ENCODE data around the gene C2orf81.
A peak's percentile ranks its signal among the peaks of the same experiment; 100 is the strongest.

C2orf81 gene

DNA sequence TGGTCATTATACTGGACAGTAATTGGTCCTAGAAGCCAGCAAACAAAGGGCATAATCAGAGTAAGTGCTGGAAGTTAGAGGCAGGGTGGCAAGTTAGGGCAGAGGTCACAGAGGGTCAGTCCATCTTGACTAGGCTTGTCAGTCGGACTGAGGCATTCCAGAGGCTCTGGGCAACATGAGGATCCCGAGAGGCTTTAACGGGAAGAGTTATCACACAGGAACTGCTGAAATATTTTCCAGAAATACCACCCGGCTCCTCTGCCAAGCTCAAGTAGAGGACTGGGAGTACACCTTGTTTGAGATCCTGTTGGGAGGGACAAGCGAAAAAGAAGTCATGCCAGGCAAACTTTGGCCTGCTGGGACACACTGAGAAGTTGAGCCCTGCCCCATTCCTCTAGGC is 13.7 kb downstream of the C2orf81 start:
- 92 to 94% methylated on average over 5 of the region's 5 CpGs for WGBS, 2 experiments (ENCODE audit: insufficient coverage in 2 of 2)
- Histone ChIP-seq H3K4me3 (ENCODE audit: extremely low read depth, insufficient read depth, low read length, poor library complexity, severe bottlenecking) (no peak overlapping the region), H3K9me3 (ENCODE audit: control insufficient read depth, low read length) (no peaks in the 10 kb centered on the region), H3K27ac (ENCODE audit: low read depth, low read length, severe bottlenecking) (no peak overlapping the region), H3K36me3 (ENCODE audit: control insufficient read depth, insufficient read depth, low read length) (no peaks in the 10 kb centered on the region), H3K4me1 (ENCODE audit: control insufficient read depth, insufficient read depth, low read length, poor library complexity, severe bottlenecking) (no peaks in the 10 kb centered on the region)

- Histone ChIP-seq H3K4me3 (ENCODE audit: extremely low read depth, insufficient read depth, low read length, poor library complexity, severe bottlenecking) (no peak overlapping the region), H3K36me3 (ENCODE audit: control insufficient read depth, insufficient read depth, low read length) (no peaks in the 10 kb centered on the region), H3K9me3 (ENCODE audit: control insufficient read depth, low read length) (no peaks in the 10 kb centered on the region), H3K27ac (ENCODE audit: low read depth, low read length, severe bottlenecking) (no peak overlapping the region), H3K4me1 (ENCODE audit: control insufficient read depth, insufficient read depth, low read length, poor library complexity, severe bottlenecking) (no peaks in the 10 kb centered on the region)
These were observed 15.4 kb downstream of the C2orf81 start for GRCh38 chr2:74406035-74406434.

- H3K27ac ChIP-seq (ENCODE audit: low read depth, low read length, severe bottlenecking), result no peak overlapping the region
- no peaks in the 10 kb centered on the region for H3K36me3 ChIP-seq (ENCODE audit: control insufficient read depth, insufficient read depth, low read length)
- no peaks in the 10 kb centered on the region for H3K9me3 ChIP-seq (ENCODE audit: control insufficient read depth, low read length)
- no peaks in the 10 kb centered on the region for H3K4me1 ChIP-seq (ENCODE audit: control insufficient read depth, insufficient read depth, low read length, poor library complexity, severe bottlenecking)
- 50% methylated on average over 1 of the region's 2 CpGs; no CpG with 5 or more reads in 1 of the 2 experiments for WGBS, 2 experiments (ENCODE audit: insufficient coverage in 2 of 2)
- no peak overlapping the region for H3K4me3 ChIP-seq (ENCODE audit: extremely low read depth, insufficient read depth, low read length, poor library complexity, severe bottlenecking)
These were observed 19.5 kb downstream of the C2orf81 start for GRCh38 chr2:74401891-74402290.

DNA sequence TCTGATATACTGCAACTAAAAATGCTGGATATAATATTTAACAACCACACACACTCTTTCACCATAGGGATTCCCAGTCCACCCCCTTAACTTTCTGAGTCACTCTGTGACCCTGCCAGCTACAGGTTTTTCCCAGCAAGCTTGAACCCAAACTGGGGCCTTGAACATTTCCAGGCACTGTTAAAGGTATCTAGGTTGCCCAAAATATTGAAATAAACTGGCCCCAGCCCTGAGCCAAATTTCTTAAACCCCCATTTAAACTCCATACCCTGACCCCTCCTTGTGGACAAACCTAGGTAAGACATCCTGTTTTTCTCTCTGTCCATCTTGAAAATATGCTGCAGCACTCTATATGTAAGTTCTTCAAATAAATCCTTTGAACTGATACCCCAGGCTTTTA is 21.6 kb downstream of the C2orf81 start:
- H3K4me3 ChIP-seq (ENCODE audit: extremely low read depth, insufficient read depth, low read length, poor library complexity, severe bottlenecking), result no peak overlapping the region
- no peaks in the 10 kb centered on the region for H3K4me1 ChIP-seq (ENCODE audit: control insufficient read depth, insufficient read depth, low read length, poor library complexity, severe bottlenecking)
- no peak overlapping the region for H3K27ac ChIP-seq (ENCODE audit: low read depth, low read length, severe bottlenecking)
- H3K9me3 ChIP-seq (ENCODE audit: control insufficient read depth, low read length), result no peaks in the 10 kb centered on the region
- H3K36me3 ChIP-seq (ENCODE audit: control insufficient read depth, insufficient read depth, low read length), result no peaks in the 10 kb centered on the region

DNA sequence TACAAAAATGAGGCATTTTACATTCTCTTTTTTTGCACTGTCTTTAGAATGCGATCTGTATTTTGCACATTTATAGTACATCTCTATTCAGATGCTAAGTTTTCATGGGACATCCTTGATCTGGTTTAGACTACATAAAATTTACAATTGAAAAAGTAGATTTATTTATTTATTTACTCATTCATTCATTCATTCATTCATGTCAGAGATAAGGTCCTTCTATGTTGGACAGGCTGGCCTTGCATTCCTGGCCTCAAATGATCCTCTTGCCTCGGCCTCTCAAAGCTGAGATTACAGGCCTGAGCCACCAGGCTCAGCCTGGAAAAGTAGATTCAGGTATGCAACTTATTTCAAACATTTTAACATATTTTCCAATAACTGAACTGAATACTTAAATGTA is 25.3 kb downstream of the C2orf81 start:
- H3K27ac ChIP-seq (ENCODE audit: low read depth, low read length, severe bottlenecking), result no peak overlapping the region
- no peaks in the 10 kb centered on the region for H3K9me3 ChIP-seq (ENCODE audit: control insufficient read depth, low read length)
- no peaks in the 10 kb centered on the region for H3K36me3 ChIP-seq (ENCODE audit: control insufficient read depth, insufficient read depth, low read length)
- no peaks in the 10 kb centered on the region for H3K4me1 ChIP-seq (ENCODE audit: control insufficient read depth, insufficient read depth, low read length, poor library complexity, severe bottlenecking)
- no peak overlapping the region for H3K4me3 ChIP-seq (ENCODE audit: extremely low read depth, insufficient read depth, low read length, poor library complexity, severe bottlenecking)
- WGBS, 2 experiments (ENCODE audit: insufficient coverage in 2 of 2), result 100% methylated on average over 1 of the region's 2 CpGs; no CpG with 5 or more reads in 1 of the 2 experiments

GRCh38 chr2:74393525-74393924 is 27.9 kb downstream of the C2orf81 start:
- H3K4me1 ChIP-seq (ENCODE audit: control insufficient read depth, insufficient read depth, low read length, poor library complexity, severe bottlenecking), result peaks cover 11% of the 10 kb centered on the region
- H3K9me3 ChIP-seq (ENCODE audit: control insufficient read depth, low read length), result no peaks in the 10 kb centered on the region
- no peak overlapping the region for H3K4me3 ChIP-seq (ENCODE audit: extremely low read depth, insufficient read depth, low read length, poor library complexity, severe bottlenecking)
- H3K36me3 ChIP-seq (ENCODE audit: control insufficient read depth, insufficient read depth, low read length), result no peaks in the 10 kb centered on the region
- no CpG with 5 or more reads among the region's 1 CpG for WGBS, 2 experiments (ENCODE audit: insufficient coverage in 2 of 2)
- H3K27ac ChIP-seq (ENCODE audit: low read depth, low read length, severe bottlenecking), result no peak overlapping the region

GRCh38 chr2:74392449-74392743 is 29.0 kb downstream of the C2orf81 start:
- H3K9me3 ChIP-seq (ENCODE audit: control insufficient read depth, low read length), result no peaks in the 10 kb centered on the region
- WGBS, 2 experiments (ENCODE audit: insufficient coverage in 2 of 2), result 84 to 89% methylated on average over 9 to 13 of the region's 13 CpGs
- H3K27ac ChIP-seq (ENCODE audit: low read depth, low read length, severe bottlenecking), result no peak overlapping the region
- H3K4me1 ChIP-seq (ENCODE audit: control insufficient read depth, insufficient read depth, low read length, poor library complexity, severe bottlenecking), result peaks cover 16% of the 10 kb centered on the region
- no peak overlapping the region for H3K4me3 ChIP-seq (ENCODE audit: extremely low read depth, insufficient read depth, low read length, poor library complexity, severe bottlenecking)
- no peaks in the 10 kb centered on the region for H3K36me3 ChIP-seq (ENCODE audit: control insufficient read depth, insufficient read depth, low read length)

GRCh38 chr2:74391580-74392448 is 29.6 kb downstream of the C2orf81 start:
- Histone ChIP-seq H3K9me3 (ENCODE audit: control insufficient read depth, low read length) (no peaks in the 10 kb centered on the region), H3K4me1 (ENCODE audit: control insufficient read depth, insufficient read depth, low read length, poor library complexity, severe bottlenecking) (peaks cover 21% of the 10 kb centered on the region), H3K27ac (ENCODE audit: low read depth, low read length, severe bottlenecking) (peak overlapping the region; percentile 99), H3K4me3 (ENCODE audit: extremely low read depth, insufficient read depth, low read length, poor library complexity, severe bottlenecking) (peak overlapping the region; percentile 93), H3K36me3 (ENCODE audit: control insufficient read depth, insufficient read depth, low read length) (peaks cover 2% of the 10 kb centered on the region)
- 3 to 4% methylated on average over 51 to 60 of the region's 62 CpGs for WGBS, 2 experiments (ENCODE audit: insufficient coverage in 2 of 2)

DNA sequence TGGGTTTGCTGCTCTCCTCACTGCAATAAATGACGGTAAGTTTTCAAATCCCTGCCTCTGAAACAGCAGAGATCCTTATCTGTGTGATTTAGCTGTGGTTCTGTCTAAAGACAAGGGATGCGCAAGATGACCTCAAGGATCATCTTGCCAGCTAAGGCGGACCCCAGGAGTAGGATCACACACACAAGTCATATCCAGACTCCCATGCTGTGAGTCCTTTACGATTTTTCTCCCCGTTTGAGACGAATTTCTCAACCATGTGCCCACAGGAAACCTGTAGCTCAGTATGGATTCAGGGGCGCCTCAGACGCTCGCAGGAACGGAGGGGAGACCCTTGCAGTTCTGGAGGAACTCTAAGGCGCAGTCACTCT is 30.2 kb downstream of the C2orf81 start:
- peaks cover 3% of the 10 kb centered on the region for H3K36me3 ChIP-seq (ENCODE audit: control insufficient read depth, insufficient read depth, low read length)
- WGBS, 2 experiments (ENCODE audit: insufficient coverage in 2 of 2), result 0 to 4% methylated on average over 6 to 9 of the region's 11 CpGs
- peak overlapping the region; percentile 93 for H3K4me3 ChIP-seq (ENCODE audit: extremely low read depth, insufficient read depth, low read length, poor library complexity, severe bottlenecking)
- no peaks in the 10 kb centered on the region for H3K9me3 ChIP-seq (ENCODE audit: control insufficient read depth, low read length)
- peaks cover 25% of the 10 kb centered on the region for H3K4me1 ChIP-seq (ENCODE audit: control insufficient read depth, insufficient read depth, low read length, poor library complexity, severe bottlenecking)
- H3K27ac ChIP-seq (ENCODE audit: low read depth, low read length, severe bottlenecking), result no peak overlapping the region

DNA sequence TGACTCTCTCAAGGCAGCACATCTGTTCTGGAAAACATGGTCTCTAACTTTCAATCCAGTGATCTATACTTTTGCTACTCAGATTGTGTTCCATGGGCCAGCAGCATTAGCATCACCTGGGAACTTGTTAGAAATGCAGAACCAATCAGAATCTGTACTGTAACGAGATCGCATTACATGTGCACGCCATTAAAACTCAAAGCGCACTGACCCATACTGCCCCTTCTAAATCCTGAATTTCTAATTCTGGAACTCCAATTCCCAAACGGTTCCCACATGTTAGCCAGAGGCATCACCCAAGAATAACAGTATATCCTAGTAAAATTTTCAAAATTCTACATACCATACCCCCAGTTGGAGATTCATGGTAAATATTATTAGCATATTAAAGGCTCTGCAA is 30.8 kb downstream of the C2orf81 start:
- H3K27ac ChIP-seq (ENCODE audit: low read depth, low read length, severe bottlenecking), result no peak overlapping the region
- no peaks in the 10 kb centered on the region for H3K9me3 ChIP-seq (ENCODE audit: control insufficient read depth, low read length)
- H3K36me3 ChIP-seq (ENCODE audit: control insufficient read depth, insufficient read depth, low read length), result peaks cover 8% of the 10 kb centered on the region
- 73 to 78% methylated on average over 3 to 4 of the region's 5 CpGs for WGBS, 2 experiments (ENCODE audit: insufficient coverage in 2 of 2)
- peak overlapping the region; percentile 93 for H3K4me3 ChIP-seq (ENCODE audit: extremely low read depth, insufficient read depth, low read length, poor library complexity, severe bottlenecking)
- H3K4me1 ChIP-seq (ENCODE audit: control insufficient read depth, insufficient read depth, low read length, poor library complexity, severe bottlenecking), result peaks cover 25% of the 10 kb centered on the region

DNA sequence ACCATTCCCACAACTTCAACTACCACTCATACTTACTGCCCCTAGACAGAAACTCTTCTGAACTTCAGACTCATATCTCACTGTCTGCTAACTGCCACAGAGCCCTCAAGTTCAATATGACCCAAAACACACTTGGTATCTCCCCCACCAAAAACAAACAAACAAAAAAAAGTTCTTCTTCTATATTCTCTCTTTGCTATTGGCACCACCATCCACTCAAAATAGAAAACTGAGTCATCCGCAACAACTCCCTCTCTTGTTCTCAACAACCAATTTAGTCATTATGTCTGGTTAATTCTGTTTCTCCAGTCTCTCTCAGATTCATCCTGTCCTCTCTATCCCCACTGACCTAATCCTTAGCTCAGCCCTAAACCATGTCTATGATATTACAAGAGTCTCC is 34.1 kb downstream of the C2orf81 start:
- Histone ChIP-seq H3K27ac (ENCODE audit: low read depth, low read length, severe bottlenecking) (no peak overlapping the region), H3K4me3 (ENCODE audit: extremely low read depth, insufficient read depth, low read length, poor library complexity, severe bottlenecking) (no peak overlapping the region), H3K9me3 (ENCODE audit: control insufficient read depth, low read length) (no peaks in the 10 kb centered on the region), H3K36me3 (ENCODE audit: control insufficient read depth, insufficient read depth, low read length) (peaks cover 35% of the 10 kb centered on the region), H3K4me1 (ENCODE audit: control insufficient read depth, insufficient read depth, low read length, poor library complexity, severe bottlenecking) (peaks cover 40% of the 10 kb centered on the region)
- WGBS, 2 experiments (ENCODE audit: insufficient coverage in 2 of 2), result 86 to 100% methylated on average over 1 of the region's 1 CpG

All from mesodermal cell (in vitro differentiated cells).